LNCaP clone FGC (cell line): Measurements from ENCODE around the gene ADK.

ENCODE experiments used
- DNase-seq: peaks from one replicate; pipeline ENCODE4 v3.0.0-alpha.2; 2011; ENCODE audit warnings: low read depth
- H3K4me3 ChIP-seq: 2 replicates; pipeline ENCODE4 v1.5.1; 2011; ENCODE audit warnings: mild to moderate bottlenecking, low read depth, low read length, control low read depth
- TF ChIP-seq, protein P1 (sequence below): IDR thresholded peaks from 2 replicates; pipeline ENCODE4 v1.5.1; 2012; ENCODE audit warnings: mild to moderate bottlenecking; ENCODE audit not compliant: control insufficient read depth, insufficient read depth; ENCODE audit errors: extremely low read depth

The ADK gene

DNA sequence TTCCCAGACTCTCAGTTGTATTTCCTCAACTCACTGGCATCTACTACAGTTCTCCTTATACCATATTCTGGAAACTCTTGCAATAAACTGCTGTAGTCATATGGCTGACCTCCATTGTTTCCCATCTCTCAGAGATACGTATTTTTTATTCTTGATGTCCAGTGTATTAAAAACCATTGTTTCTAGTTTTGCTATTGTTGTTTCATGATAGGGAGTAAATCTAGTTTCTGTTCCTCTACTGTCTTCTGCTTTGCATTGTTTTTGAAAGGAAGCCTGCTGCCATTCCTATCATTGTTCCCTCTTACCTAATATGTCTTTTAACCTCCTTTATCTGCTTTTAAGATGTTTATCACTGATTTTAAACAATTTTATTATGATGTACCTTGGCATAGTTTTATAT is 255.0 kb downstream of the ADK start:
- DNase-seq: no peak
- H3K4me3 ChIP-seq: no peak overlapping the region
- TF ChIP-seq, protein P1, sequence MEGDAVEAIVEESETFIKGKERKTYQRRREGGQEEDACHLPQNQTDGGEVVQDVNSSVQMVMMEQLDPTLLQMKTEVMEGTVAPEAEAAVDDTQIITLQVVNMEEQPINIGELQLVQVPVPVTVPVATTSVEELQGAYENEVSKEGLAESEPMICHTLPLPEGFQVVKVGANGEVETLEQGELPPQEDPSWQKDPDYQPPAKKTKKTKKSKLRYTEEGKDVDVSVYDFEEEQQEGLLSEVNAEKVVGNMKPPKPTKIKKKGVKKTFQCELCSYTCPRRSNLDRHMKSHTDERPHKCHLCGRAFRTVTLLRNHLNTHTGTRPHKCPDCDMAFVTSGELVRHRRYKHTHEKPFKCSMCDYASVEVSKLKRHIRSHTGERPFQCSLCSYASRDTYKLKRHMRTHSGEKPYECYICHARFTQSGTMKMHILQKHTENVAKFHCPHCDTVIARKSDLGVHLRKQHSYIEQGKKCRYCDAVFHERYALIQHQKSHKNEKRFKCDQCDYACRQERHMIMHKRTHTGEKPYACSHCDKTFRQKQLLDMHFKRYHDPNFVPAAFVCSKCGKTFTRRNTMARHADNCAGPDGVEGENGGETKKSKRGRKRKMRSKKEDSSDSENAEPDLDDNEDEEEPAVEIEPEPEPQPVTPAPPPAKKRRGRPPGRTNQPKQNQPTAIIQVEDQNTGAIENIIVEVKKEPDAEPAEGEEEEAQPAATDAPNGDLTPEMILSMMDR: no peak

DNA sequence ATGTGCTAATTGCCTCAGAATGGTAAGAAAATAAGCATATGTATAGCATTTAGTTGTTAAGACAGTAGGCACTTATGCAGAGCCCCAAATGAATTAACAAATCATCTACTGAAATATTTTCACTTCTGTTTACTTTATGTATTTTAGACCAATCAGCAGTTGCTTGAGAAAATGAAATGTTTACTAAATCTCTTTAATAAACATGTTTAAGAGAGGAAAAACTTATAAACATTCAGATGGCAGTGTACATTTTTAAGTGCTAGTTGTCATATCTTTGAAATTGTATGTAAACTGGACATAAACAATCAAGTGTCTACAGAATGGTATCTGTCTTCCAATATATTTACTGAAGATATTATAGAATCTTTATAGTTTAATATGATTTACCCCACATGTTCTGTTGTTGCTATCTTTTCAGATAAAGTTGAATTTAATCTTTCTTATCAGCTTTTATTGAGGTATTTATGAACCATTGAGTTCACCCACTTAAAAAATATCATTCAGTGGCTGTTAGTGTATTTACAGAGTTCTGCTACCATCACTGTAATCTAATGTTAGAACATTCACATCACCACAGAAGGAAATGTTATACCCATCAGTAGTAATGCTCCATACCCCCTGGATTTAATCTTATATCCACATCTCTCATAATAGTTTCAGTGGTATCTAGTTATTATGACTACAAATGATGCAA is 264.3 kb downstream of the ADK start:
- no peak for DNase-seq
- no peak overlapping the region for H3K4me3 ChIP-seq
- TF ChIP-seq, protein P1: no peak

DNA sequence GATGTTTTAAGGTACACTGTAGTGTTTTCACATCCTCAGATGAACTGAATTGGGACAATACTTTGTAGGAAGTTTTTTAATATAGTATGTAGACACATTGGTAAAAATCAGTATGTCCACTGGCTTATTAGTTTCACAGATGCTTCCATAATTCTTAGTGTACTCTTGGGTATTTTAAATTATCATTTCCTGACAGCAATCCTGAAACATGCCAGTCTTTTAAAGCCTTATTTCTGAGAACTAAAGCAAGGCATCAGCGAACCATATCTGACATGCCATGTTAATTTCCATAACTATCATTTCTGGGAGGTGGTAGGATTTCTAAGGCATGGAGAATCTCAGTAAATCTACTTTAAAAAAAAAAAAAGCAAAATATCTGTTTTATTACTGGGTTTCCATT is 266.4 kb downstream of the ADK start:
- DNase-seq: no peak
- TF ChIP-seq, protein P1: no peak
- H3K4me3 ChIP-seq: no peak overlapping the region

DNA sequence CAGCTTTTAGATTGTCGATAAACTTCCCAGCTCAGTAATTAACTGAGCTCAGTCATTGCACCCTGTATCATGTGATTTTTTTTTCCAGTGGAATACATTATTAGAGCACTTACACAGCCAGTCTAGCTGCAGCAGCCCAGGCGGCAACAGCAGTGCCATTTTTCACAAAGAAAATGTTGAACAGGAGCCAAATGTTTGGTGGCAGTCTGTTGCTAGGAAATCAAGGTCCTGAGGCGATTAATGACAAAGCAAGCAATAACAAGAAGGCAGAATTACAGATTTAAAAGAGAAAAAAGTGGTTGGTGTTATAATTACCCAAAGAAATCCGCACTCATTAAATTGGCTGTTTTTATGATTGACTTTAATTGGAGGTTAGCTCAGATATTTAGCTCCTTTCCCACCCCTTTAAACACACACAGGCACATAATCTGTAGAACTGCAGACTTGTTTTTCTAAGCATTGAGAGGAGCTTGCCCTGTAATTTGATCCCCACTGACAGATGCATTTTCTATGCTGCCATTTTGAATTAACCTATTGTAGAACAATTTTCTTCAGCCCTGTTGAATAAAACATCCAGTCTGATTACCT is 267.4 kb downstream of the ADK start:
- DNase-seq: no peak
- TF ChIP-seq, protein P1: no peak
- no peak overlapping the region for H3K4me3 ChIP-seq

DNA sequence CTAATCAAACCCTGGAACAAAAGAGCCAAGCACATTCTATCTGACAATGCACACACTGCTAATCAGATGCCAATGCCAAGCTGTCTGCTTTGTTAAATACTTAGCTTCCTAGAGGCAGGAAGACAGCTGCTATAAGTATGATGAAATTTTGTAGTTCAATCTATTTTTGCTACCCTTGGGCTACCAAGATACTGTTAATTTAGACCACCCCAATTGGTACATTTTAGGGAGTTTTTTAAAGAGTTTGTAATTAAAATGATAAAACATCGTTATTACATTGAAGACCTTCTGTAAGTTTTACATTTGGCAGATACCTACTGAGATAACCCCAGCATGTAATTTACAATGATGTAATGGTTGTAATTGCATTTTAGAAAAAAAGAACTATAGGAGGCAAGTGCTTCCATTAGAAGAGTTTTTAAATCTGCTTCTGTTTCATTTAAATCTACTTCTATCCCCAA is 268.5 kb downstream of the ADK start:
- TF ChIP-seq, protein P1: no peak
- DNase-seq: no peak
- H3K4me3 ChIP-seq: no peak overlapping the region

DNA sequence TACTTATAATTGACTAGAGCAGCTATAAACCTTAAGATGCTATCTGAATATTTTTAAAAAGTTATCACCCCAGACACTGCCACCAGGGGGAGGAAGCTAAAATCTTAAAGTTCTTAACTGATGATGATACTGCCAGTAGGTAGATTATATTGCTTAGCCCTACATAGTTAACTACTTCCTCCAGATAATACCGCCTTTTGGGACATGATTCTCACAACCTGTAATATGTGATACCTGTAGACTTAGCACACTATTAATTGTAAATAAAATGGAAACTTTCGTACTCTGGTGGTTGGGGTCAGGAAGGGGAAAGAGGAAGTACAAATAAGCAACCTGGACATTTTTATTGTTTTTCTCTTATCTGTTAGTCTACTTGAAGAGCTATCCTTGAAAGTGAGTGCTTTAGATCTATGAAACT is 268.9 kb downstream of the ADK start:
- peak; percentile 50 for DNase-seq
- TF ChIP-seq, protein P1: peak; percentile 42
- no peak overlapping the region for H3K4me3 ChIP-seq
